ENCODE measurements around the gene EFHD2. TPM values are rescaled to one million over a fixed set of nuclear protein-coding genes. Genes with fewer than 3 reads are reported as not detected.

The EFHD2 gene
- total RNA-seq, 1 experiment from 2014 or later: 69.7 TPM

DNA sequence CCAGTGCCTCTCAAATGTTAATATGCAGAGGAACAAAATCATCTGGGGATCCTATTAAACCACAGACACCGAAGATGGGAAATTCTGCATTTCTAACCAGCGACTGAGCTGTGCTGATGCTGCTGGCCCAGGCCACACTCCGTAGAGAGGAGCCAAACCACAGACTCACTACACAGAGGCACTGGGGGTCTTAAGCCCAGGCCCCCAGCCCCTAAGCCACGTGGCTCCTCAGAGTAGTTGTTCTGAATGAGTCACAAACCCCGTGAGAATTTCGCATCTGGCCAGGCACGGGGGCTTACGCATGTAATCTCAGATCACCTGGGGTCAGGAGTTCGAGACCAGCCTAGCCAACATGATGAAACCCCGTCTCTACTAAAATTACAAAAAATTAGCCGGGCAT lies 44.0 kb downstream of the EFHD2 start (continued):
- no peak for TF ChIP-seq ZNF274 (IDR thresholded peaks at IDR 0.05; ENCODE audit: low read depth, low read length)
- no peak for TF ChIP-seq EZH2 (IDR thresholded peaks at IDR 0.05)
- TF ChIP-seq SIN3A (IDR thresholded peaks at IDR 0.05; ENCODE audit: low read depth): no peak
- no peak for TF ChIP-seq POLR2A (IDR thresholded peaks at IDR 0.05; ENCODE audit: borderline replicate concordance, extremely low read depth, insufficient read depth, insufficient read length)
- no peak for TF ChIP-seq ZFX (IDR thresholded peaks at IDR 0.05)

- H3K27ac ChIP-seq (ENCODE audit: low read depth, low read length): no peak overlapping the region
- BruUV-seq (replicated peaks): no TSS peak
- H3K36me3 ChIP-seq (ENCODE audit: control insufficient read depth in 1 of 2, insufficient read depth in 2 of 2, low read length in 2 of 2): no peaks in the 10 kb centered on the region
- no peaks in the 10 kb centered on the region for H3K9me2 ChIP-seq (ENCODE audit: insufficient read depth)
- ChIA-PET POLR2A (no interaction called here), CTCF (no interaction called here), RAD21 (ENCODE audit: low non-redundant PET in 1 of 2, low total read pairs in 2 of 2, uncharacterized antibody in 2 of 2, unreplicated experiment in 2 of 2) (no interaction called here)
- intact Hi-C loops (cut with micrococcal nuclease): no loop called here
- TF ChIP-seq SP1 (IDR thresholded peaks at IDR 0.05; ENCODE audit: low read depth) (no peak), SRF (IDR thresholded peaks at IDR 0.05; ENCODE audit: low read depth) (no peak)
- no peaks in the 10 kb centered on the region for H3K4me1 ChIP-seq (ENCODE audit: control insufficient read depth in 1 of 2, insufficient read depth in 2 of 2, low read length in 2 of 2)
- H3K9me3 ChIP-seq (ENCODE audit: control insufficient read depth in 1 of 2, insufficient read depth in 1 of 2, low read depth in 1 of 2, low read length in 2 of 2): peaks cover 0 to 3% of the 10 kb centered on the region in 2 experiments; a peak in 1 of 4 replicates
- DNase-seq (ENCODE audit: low read depth, low spot score) (no peak), ATAC-seq (no peak)
- no peak overlapping the region for H2AFZ ChIP-seq (ENCODE audit: low read depth, low read length, poor library complexity, severe bottlenecking)
- no peak overlapping the region for H3K9ac ChIP-seq (ENCODE audit: low read length)
- H3K4me2 ChIP-seq (ENCODE audit: low read length): no peak overlapping the region
- H3K4me3 ChIP-seq (replicated peaks in 1 of 2; ENCODE audit: low read depth in 1 of 2, low read length in 2 of 2): no peak overlapping the region
- H3K27me3 ChIP-seq (ENCODE audit: insufficient read depth, low read length): no peaks in the 10 kb centered on the region
- no peaks in the 10 kb centered on the region for H3K79me2 ChIP-seq (ENCODE audit: insufficient read depth, low read length)
- no peaks in the 10 kb centered on the region for H4K20me1 ChIP-seq (ENCODE audit: insufficient read depth)
Observed at GRCh38 chr1:15454256-15454655, 44.6 kb downstream of the EFHD2 start.

DNA sequence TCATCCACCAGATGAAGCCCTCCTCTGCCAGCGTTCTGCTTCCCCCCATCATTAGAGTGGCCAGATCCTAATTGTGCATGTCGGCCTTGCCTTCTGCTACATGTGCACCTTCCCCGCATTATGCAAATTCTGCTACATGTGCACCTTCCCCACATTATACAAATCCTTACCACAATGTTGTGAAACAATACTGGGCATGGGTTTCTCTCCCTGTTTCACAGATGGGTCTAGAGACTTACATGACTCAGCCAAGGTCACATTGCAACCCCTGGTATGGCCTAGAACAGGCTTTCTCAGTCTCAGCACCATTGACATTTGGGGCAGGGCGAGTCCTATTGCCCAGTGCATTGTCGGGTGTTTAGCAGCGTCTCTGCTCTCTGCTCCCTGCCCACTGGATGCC lies 45.8 kb downstream of the EFHD2 start:
- DNase-seq (ENCODE audit: low read depth, low spot score): no peak
- no TSS peak for BruUV-seq (replicated peaks)
- TF ChIP-seq YY1 (IDR thresholded peaks at IDR 0.05; ENCODE audit: extremely low read depth, insufficient replicate concordance, low read depth, low read length) (no peak), ELF1 (IDR thresholded peaks at IDR 0.05; ENCODE audit: borderline replicate concordance, low read depth) (no peak), ZNF274 (IDR thresholded peaks at IDR 0.05; ENCODE audit: low read depth, low read length) (no peak), SIN3A (IDR thresholded peaks at IDR 0.05; ENCODE audit: low read depth) (no peak), EGR1 (IDR thresholded peaks at IDR 0.05; ENCODE audit: low read depth) (no peak), RAD21 (IDR thresholded peaks at IDR 0.05; ENCODE audit: low read depth) (no peak), CBX3 (IDR thresholded peaks at IDR 0.05; ENCODE audit: low read depth) (no peak), FOSL1 (IDR thresholded peaks at IDR 0.05; ENCODE audit: low read depth) (no peak), EZH2phosphoT487 (IDR thresholded peaks at IDR 0.05; ENCODE audit: borderline replicate concordance) (no peak)
- TF ChIP-seq, protein P1, sequence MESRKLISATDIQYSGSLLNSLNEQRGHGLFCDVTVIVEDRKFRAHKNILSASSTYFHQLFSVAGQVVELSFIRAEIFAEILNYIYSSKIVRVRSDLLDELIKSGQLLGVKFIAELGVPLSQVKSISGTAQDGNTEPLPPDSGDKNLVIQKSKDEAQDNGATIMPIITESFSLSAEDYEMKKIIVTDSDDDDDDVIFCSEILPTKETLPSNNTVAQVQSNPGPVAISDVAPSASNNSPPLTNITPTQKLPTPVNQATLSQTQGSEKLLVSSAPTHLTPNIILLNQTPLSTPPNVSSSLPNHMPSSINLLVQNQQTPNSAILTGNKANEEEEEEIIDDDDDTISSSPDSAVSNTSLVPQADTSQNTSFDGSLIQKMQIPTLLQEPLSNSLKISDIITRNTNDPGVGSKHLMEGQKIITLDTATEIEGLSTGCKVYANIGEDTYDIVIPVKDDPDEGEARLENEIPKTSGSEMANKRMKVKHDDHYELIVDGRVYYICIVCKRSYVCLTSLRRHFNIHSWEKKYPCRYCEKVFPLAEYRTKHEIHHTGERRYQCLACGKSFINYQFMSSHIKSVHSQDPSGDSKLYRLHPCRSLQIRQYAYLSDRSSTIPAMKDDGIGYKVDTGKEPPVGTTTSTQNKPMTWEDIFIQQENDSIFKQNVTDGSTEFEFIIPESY (IDR thresholded peaks at IDR 0.05; ENCODE audit: extremely low read depth, insufficient replicate concordance, low read length): no peak
- TF ChIP-seq, protein P2, sequence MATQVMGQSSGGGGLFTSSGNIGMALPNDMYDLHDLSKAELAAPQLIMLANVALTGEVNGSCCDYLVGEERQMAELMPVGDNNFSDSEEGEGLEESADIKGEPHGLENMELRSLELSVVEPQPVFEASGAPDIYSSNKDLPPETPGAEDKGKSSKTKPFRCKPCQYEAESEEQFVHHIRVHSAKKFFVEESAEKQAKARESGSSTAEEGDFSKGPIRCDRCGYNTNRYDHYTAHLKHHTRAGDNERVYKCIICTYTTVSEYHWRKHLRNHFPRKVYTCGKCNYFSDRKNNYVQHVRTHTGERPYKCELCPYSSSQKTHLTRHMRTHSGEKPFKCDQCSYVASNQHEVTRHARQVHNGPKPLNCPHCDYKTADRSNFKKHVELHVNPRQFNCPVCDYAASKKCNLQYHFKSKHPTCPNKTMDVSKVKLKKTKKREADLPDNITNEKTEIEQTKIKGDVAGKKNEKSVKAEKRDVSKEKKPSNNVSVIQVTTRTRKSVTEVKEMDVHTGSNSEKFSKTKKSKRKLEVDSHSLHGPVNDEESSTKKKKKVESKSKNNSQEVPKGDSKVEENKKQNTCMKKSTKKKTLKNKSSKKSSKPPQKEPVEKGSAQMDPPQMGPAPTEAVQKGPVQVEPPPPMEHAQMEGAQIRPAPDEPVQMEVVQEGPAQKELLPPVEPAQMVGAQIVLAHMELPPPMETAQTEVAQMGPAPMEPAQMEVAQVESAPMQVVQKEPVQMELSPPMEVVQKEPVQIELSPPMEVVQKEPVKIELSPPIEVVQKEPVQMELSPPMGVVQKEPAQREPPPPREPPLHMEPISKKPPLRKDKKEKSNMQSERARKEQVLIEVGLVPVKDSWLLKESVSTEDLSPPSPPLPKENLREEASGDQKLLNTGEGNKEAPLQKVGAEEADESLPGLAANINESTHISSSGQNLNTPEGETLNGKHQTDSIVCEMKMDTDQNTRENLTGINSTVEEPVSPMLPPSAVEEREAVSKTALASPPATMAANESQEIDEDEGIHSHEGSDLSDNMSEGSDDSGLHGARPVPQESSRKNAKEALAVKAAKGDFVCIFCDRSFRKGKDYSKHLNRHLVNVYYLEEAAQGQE (IDR thresholded peaks at IDR 0.05; ENCODE audit: low read depth): no peak

More for the DNA sequence above, 45.8 kb downstream of the EFHD2 start:
- Histone ChIP-seq H3K4me2 (ENCODE audit: low read length) (no peak overlapping the region), H3K4me1 (ENCODE audit: control insufficient read depth in 1 of 2, insufficient read depth in 2 of 2, low read length in 2 of 2) (peaks cover 3 to 10% of the 10 kb centered on the region in 2 experiments; a peak in 3 of 4 replicates), H3K36me3 (ENCODE audit: control insufficient read depth in 1 of 2, insufficient read depth in 2 of 2, low read length in 2 of 2) (no peaks in the 10 kb centered on the region), H3K4me3 (replicated peaks in 1 of 2; ENCODE audit: low read depth in 1 of 2, low read length in 2 of 2) (no peak overlapping the region), H3K27me3 (ENCODE audit: insufficient read depth, low read length) (no peaks in the 10 kb centered on the region), H2AFZ (ENCODE audit: low read depth, low read length, poor library complexity, severe bottlenecking) (no peak overlapping the region), H3K79me2 (ENCODE audit: insufficient read depth, low read length) (no peaks in the 10 kb centered on the region), H4K20me1 (ENCODE audit: insufficient read depth) (no peaks in the 10 kb centered on the region), H3K9me2 (ENCODE audit: insufficient read depth) (no peaks in the 10 kb centered on the region), H3K27ac (ENCODE audit: low read depth, low read length) (no peak overlapping the region), H3K9me3 (ENCODE audit: control insufficient read depth in 1 of 2, insufficient read depth in 1 of 2, low read depth in 1 of 2, low read length in 2 of 2) (peaks cover 0 to 3% of the 10 kb centered on the region in 2 experiments; a peak in 1 of 4 replicates), H3K9ac (ENCODE audit: low read length) (no peak overlapping the region)
- RAD21 ChIA-PET (ENCODE audit: low non-redundant PET in 1 of 2, low total read pairs in 2 of 2, uncharacterized antibody in 2 of 2, unreplicated experiment in 2 of 2): no interaction called here
- intact Hi-C loops (cut with micrococcal nuclease): no loop called here
- ATAC-seq: no peak
- POLR2A ChIA-PET: no interaction called here
- CTCF ChIA-PET: no interaction called here

All from HCT116 (cell line).